Loucy (cell line): ENCODE data around the gene RMND5B.

Experiments
- EZH2phosphoT487 ChIP-seq: fragments of 200-600 bp; IDR thresholded peaks from 2 replicates; pipeline ENCODE4 v1.6.1; 2018; ENCODE audit warnings: antibody characterized with exemption, mild to moderate bottlenecking, moderate library complexity, borderline replicate concordance
- TF ChIP-seq, protein P1 (sequence below): fragments of 200-600 bp; sonication (generic); conservative IDR thresholded peaks from 2 replicates; pipeline ENCODE4 v1.5.1; 2014; ENCODE audit warnings: mild to moderate bottlenecking, antibody characterized with exemption, low read length

GRCh38 chr5:178115136-178115813 lies 15.5 kb upstream of the RMND5B start:
- TF ChIP-seq, protein P1, sequence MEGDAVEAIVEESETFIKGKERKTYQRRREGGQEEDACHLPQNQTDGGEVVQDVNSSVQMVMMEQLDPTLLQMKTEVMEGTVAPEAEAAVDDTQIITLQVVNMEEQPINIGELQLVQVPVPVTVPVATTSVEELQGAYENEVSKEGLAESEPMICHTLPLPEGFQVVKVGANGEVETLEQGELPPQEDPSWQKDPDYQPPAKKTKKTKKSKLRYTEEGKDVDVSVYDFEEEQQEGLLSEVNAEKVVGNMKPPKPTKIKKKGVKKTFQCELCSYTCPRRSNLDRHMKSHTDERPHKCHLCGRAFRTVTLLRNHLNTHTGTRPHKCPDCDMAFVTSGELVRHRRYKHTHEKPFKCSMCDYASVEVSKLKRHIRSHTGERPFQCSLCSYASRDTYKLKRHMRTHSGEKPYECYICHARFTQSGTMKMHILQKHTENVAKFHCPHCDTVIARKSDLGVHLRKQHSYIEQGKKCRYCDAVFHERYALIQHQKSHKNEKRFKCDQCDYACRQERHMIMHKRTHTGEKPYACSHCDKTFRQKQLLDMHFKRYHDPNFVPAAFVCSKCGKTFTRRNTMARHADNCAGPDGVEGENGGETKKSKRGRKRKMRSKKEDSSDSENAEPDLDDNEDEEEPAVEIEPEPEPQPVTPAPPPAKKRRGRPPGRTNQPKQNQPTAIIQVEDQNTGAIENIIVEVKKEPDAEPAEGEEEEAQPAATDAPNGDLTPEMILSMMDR = no peak
- TF ChIP-seq EZH2phosphoT487 = no peak
